H9 (cell line): ENCODE data around the gene SWSAP1. TPM values are rescaled to one million over a fixed set of nuclear protein-coding genes. Genes with fewer than 3 reads are reported as not detected.

Experiments
- DNase-seq: peaks from one replicate; pipeline ENCODE4 v3.0.0-alpha.2; 2017
- H2AFZ ChIP-seq: one replicate; pipeline ENCODE4 v1.6.1; 2013; ENCODE audit warnings: mild to moderate bottlenecking, low read length, control low read depth, moderate library complexity
- H2AK5ac ChIP-seq: 2 replicates; pipeline ENCODE4 v1.6.1; 2013; ENCODE audit warnings: low read length, control low read depth, mixed read lengths; ENCODE audit not compliant: insufficient read length
- H2BK120ac ChIP-seq: one replicate; pipeline ENCODE4 v1.6.1; 2013; ENCODE audit warnings: low read depth, mild to moderate bottlenecking, low read length, control low read depth, inconsistent platforms; ENCODE audit not compliant: poor library complexity, severe bottlenecking
- H2BK12ac ChIP-seq: 2 replicates; pipeline ENCODE4 v1.6.1; 2013; ENCODE audit warnings: low read length, control low read depth, mixed read lengths, low read depth; ENCODE audit not compliant: insufficient read length
- H2BK15ac ChIP-seq: 2 replicates; pipeline ENCODE4 v1.6.1; 2013; ENCODE audit warnings: low read depth, low read length, control low read depth
- H2BK20ac ChIP-seq: one replicate; pipeline ENCODE4 v1.6.1; 2013; ENCODE audit warnings: low read depth, mild to moderate bottlenecking, low read length, control low read depth, inconsistent platforms; ENCODE audit not compliant: poor library complexity, severe bottlenecking
- H2BK5ac ChIP-seq: 2 replicates; pipeline ENCODE4 v1.6.1; 2013; ENCODE audit warnings: low read length, control low read depth, mixed read lengths; ENCODE audit not compliant: insufficient read length
- H3K14ac ChIP-seq: 2 replicates; pipeline ENCODE4 v1.6.1; 2013; ENCODE audit warnings: low read length, control low read depth; ENCODE audit not compliant: insufficient read depth
- H3K18ac ChIP-seq: 2 replicates; pipeline ENCODE4 v1.6.1; 2013; ENCODE audit warnings: low read depth, mild to moderate bottlenecking, mixed read lengths, low read length, control low read depth; ENCODE audit not compliant: insufficient read length
- H3K23ac ChIP-seq: 2 replicates; pipeline ENCODE4 v1.6.1; 2013; ENCODE audit warnings: low read length, control low read depth, mixed read lengths, low read depth; ENCODE audit not compliant: insufficient read length
- H3K23me2 ChIP-seq: 2 replicates; pipeline ENCODE4 v1.6.1; 2013; ENCODE audit warnings: low read depth, mild to moderate bottlenecking, mixed read lengths, low read length, control low read depth; ENCODE audit not compliant: insufficient read length, poor library complexity, severe bottlenecking
- H3K27ac ChIP-seq: 2 replicates; pipeline ENCODE4 v1.5.1; 2013; ENCODE audit warnings: low read length, control low read depth, mixed read lengths, low read depth; ENCODE audit not compliant: insufficient read length
- H3K27me3 ChIP-seq: 2 replicates; pipeline ENCODE4 v1.6.1; 2013; ENCODE audit warnings: low read length, control low read depth, inconsistent platforms; ENCODE audit not compliant: insufficient read depth
- H3K4ac ChIP-seq: 2 replicates; pipeline ENCODE4 v1.6.1; 2013; ENCODE audit warnings: low read depth, mild to moderate bottlenecking, control low read depth, inconsistent platforms, low read length, moderate library complexity
- H3K4me1 ChIP-seq: 2 replicates; pipeline ENCODE4 v1.6.1; 2013; ENCODE audit warnings: low read length, control low read depth, inconsistent platforms; ENCODE audit not compliant: insufficient read depth
- H3K4me2 ChIP-seq: 2 replicates; pipeline ENCODE4 v1.6.1; 2013; ENCODE audit warnings: low read length, control low read depth, mixed read lengths; ENCODE audit not compliant: insufficient read length, insufficient read depth
- H3K56ac ChIP-seq: 2 replicates; pipeline ENCODE4 v1.6.1; 2013; ENCODE audit warnings: low read depth, mild to moderate bottlenecking, mixed read lengths, low read length, control low read depth; ENCODE audit not compliant: insufficient read length
- H3K79me1 ChIP-seq: 2 replicates; pipeline ENCODE4 v1.6.1; 2013; ENCODE audit warnings: low read depth, mild to moderate bottlenecking, moderate library complexity, low read length, control low read depth, inconsistent platforms; ENCODE audit not compliant: insufficient read depth, poor library complexity, severe bottlenecking
- H3K79me2 ChIP-seq: 2 replicates; pipeline ENCODE4 v1.6.1; 2013; ENCODE audit warnings: low read length, control low read depth, inconsistent platforms; ENCODE audit not compliant: insufficient read depth
- H3K9ac ChIP-seq: 2 replicates; pipeline ENCODE4 v1.6.1; 2013; ENCODE audit warnings: low read length, control low read depth, mixed read lengths; ENCODE audit not compliant: insufficient read length; ENCODE audit errors: extremely low read depth
- H3K9me3 ChIP-seq: one replicate; pipeline ENCODE4 v1.6.1; 2013; ENCODE audit warnings: low read depth, low read length, inconsistent platforms; ENCODE audit not compliant: control insufficient read depth
- H3T11ph ChIP-seq: one replicate; pipeline ENCODE4 v1.6.1; 2013; ENCODE audit warnings: mild to moderate bottlenecking, low read length, control low read depth, inconsistent platforms
- H4K20me1 ChIP-seq: one replicate; pipeline ENCODE4 v1.6.1; 2013; ENCODE audit not compliant: control insufficient read depth, insufficient read length, insufficient read depth
- H4K5ac ChIP-seq: 2 replicates; pipeline ENCODE4 v1.6.1; 2013; ENCODE audit warnings: low read depth, mild to moderate bottlenecking, mixed read lengths, low read length, control low read depth; ENCODE audit not compliant: insufficient read length
- H4K8ac ChIP-seq: replicated peaks from 2 replicates; pipeline ENCODE4 v1.6.1; 2013; ENCODE audit warnings: low read length, control low read depth, mixed read lengths, low read depth; ENCODE audit not compliant: insufficient read length
- H4K91ac ChIP-seq: 2 replicates; pipeline ENCODE4 v1.6.1; 2013; ENCODE audit warnings: low read depth, mild to moderate bottlenecking, moderate library complexity, mixed read lengths, low read length, control low read depth; ENCODE audit not compliant: insufficient read length
- H3K27ac Mint-ChIP-seq, 3 experiments: 2 replicates in 2 of 3; 3 replicates in 1 of 3; pipeline ENCODE4 v1.8.0; 2020 to 2021; ENCODE audit warnings: mixed read lengths in 3 of 3, mild to moderate bottlenecking in 1 of 3, moderate library complexity in 1 of 3
- H3K27me3 Mint-ChIP-seq: 2 replicates; pipeline ENCODE4 v1.8.0; 2021; ENCODE audit warnings: low read depth, mild to moderate bottlenecking, moderate library complexity, mixed read lengths
- H3K36me3 Mint-ChIP-seq, 3 experiments: 2 replicates in 2 of 3; 3 replicates in 1 of 3; pipeline ENCODE4 v1.8.0; 2020 to 2021; ENCODE audit warnings: low read depth in 3 of 3, mixed read lengths in 3 of 3; ENCODE audit not compliant: insufficient read depth in 1 of 3
- H3K4me1 Mint-ChIP-seq, 2 experiments: 2 replicates each; pipeline ENCODE4 v1.8.0; 2020; ENCODE audit warnings: mixed read lengths in 2 of 2
- H3K4me3 Mint-ChIP-seq, 2 experiments: 2 replicates in 1 of 2; 3 replicates in 1 of 2; pipeline ENCODE4 v1.8.0; 2020 to 2021; ENCODE audit warnings: mild to moderate bottlenecking in 2 of 2, mixed read lengths in 2 of 2, moderate library complexity in 1 of 2
- H3K9me3 Mint-ChIP-seq, 2 experiments: 2 replicates in 1 of 2; 3 replicates in 1 of 2; pipeline ENCODE4 v1.8.0; 2020; ENCODE audit warnings: mild to moderate bottlenecking in 2 of 2, mixed read lengths in 2 of 2, moderate library complexity in 1 of 2
- WGBS: extraction: QIAGEN DNeasy Blood & Tissue Kit; methylation state at CpG from one replicate; pipeline ENCODE4 v1.1.7; 2013; ENCODE audit warnings: missing lambda C conversion rate, low lambda C conversion rate, mixed read lengths; ENCODE audit not compliant: insufficient read length; ENCODE audit errors: extremely low coverage; 5-methylcytosine and 5-hydroxymethylcytosine counted together
- total RNA-seq: library from RNA; stranded (reverse); gene quantifications from 2 replicates; pipeline ENCODE4 v1.2.1, GENCODE V29; 2021
- TF ChIP-seq, protein P1 (sequence below): fragments of 200-600 bp; sonication (generic); conservative IDR thresholded peaks from 3 replicates; pipeline ENCODE4 v1.8.0; 2021; ENCODE audit warnings: antibody characterized with exemption, mild to moderate bottlenecking

Gene SWSAP1
- total RNA-seq, 1 experiment from 2014 or later: 3.8 TPM

DNA sequence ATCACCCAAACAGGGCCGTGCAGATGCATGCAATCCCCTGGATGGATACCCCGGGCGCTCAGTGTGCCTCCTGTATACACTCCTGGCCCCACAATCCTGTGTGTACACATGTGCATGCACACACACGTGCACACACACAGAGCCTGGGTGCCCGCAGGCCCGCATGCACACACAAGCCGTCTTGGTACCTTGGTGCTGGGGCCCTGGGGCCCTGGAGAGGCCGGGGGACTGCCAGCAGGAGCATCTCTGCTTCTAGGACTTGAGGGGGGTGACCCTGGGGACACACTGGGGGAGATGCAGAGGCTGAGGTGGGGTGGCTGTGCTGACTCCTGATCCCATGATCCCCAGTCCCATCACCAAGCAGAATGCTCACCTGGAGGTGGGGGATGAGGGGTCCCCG lies 25.2 kb downstream of the SWSAP1 start:
- no peaks in the 10 kb centered on the region for H3K9me3 ChIP-seq
- no peaks in the 10 kb centered on the region for H3K9me3 Mint-ChIP-seq

More for the DNA sequence above, 25.2 kb downstream of the SWSAP1 start:
- H3K9ac ChIP-seq: no peak overlapping the region
- H3K79me2 ChIP-seq: no peaks in the 10 kb centered on the region
- H4K91ac ChIP-seq: no peak overlapping the region
- peaks cover 2% of the 10 kb centered on the region; the same call in 1 of the 2 replicates for H3K4me1 ChIP-seq
- no peak overlapping the region for H3K4ac ChIP-seq
- H2BK15ac ChIP-seq: no peak overlapping the region
- Mint-ChIP-seq H3K27me3 (no peaks in the 10 kb centered on the region), H3K4me3 (no peak overlapping the region), H3K27ac (no peak overlapping the region), H3K4me1 (peaks cover 4 to 6% of the 10 kb centered on the region in 2 experiments), H3K36me3 (peaks cover 11 to 58% (median 54%) of the 10 kb centered on the region in 3 experiments; a peak in 6 of 7 replicates)
- no peak overlapping the region for H2BK12ac ChIP-seq
- TF ChIP-seq, protein P1, sequence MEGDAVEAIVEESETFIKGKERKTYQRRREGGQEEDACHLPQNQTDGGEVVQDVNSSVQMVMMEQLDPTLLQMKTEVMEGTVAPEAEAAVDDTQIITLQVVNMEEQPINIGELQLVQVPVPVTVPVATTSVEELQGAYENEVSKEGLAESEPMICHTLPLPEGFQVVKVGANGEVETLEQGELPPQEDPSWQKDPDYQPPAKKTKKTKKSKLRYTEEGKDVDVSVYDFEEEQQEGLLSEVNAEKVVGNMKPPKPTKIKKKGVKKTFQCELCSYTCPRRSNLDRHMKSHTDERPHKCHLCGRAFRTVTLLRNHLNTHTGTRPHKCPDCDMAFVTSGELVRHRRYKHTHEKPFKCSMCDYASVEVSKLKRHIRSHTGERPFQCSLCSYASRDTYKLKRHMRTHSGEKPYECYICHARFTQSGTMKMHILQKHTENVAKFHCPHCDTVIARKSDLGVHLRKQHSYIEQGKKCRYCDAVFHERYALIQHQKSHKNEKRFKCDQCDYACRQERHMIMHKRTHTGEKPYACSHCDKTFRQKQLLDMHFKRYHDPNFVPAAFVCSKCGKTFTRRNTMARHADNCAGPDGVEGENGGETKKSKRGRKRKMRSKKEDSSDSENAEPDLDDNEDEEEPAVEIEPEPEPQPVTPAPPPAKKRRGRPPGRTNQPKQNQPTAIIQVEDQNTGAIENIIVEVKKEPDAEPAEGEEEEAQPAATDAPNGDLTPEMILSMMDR: no peak
- WGBS: no CpG with 5 or more reads among the region's 9 CpGs
- H2BK5ac ChIP-seq: no peak overlapping the region
- no peak overlapping the region for H3T11ph ChIP-seq
- no peak overlapping the region for H3K23ac ChIP-seq
- H2BK120ac ChIP-seq: no peak overlapping the region
- H3K27ac ChIP-seq: no peak overlapping the region
- no peak overlapping the region for H3K4me2 ChIP-seq
- no peak for DNase-seq
- peaks cover 2% of the 10 kb centered on the region for H3K23me2 ChIP-seq
- no peak overlapping the region for H2BK20ac ChIP-seq
- no peak overlapping the region for H2AK5ac ChIP-seq
- no peaks in the 10 kb centered on the region for H3K27me3 ChIP-seq
- H4K5ac ChIP-seq: no peak overlapping the region
- H2AFZ ChIP-seq: no peak overlapping the region
- no peak overlapping the region for H3K18ac ChIP-seq
- no peaks in the 10 kb centered on the region for H4K20me1 ChIP-seq
- H3K14ac ChIP-seq: no peak overlapping the region
- no peak overlapping the region for H4K8ac ChIP-seq
- no peaks in the 10 kb centered on the region for H3K79me1 ChIP-seq
- H3K56ac ChIP-seq: no peak overlapping the region
